Measurements from ENCODE around the gene RDH5. TPM values are rescaled to one million over a fixed set of nuclear protein-coding genes. Genes with fewer than 3 reads are reported as not detected.

The RDH5 gene
- total RNA-seq, 1 donor from 2014 or later = 16.5 TPM

DNA sequence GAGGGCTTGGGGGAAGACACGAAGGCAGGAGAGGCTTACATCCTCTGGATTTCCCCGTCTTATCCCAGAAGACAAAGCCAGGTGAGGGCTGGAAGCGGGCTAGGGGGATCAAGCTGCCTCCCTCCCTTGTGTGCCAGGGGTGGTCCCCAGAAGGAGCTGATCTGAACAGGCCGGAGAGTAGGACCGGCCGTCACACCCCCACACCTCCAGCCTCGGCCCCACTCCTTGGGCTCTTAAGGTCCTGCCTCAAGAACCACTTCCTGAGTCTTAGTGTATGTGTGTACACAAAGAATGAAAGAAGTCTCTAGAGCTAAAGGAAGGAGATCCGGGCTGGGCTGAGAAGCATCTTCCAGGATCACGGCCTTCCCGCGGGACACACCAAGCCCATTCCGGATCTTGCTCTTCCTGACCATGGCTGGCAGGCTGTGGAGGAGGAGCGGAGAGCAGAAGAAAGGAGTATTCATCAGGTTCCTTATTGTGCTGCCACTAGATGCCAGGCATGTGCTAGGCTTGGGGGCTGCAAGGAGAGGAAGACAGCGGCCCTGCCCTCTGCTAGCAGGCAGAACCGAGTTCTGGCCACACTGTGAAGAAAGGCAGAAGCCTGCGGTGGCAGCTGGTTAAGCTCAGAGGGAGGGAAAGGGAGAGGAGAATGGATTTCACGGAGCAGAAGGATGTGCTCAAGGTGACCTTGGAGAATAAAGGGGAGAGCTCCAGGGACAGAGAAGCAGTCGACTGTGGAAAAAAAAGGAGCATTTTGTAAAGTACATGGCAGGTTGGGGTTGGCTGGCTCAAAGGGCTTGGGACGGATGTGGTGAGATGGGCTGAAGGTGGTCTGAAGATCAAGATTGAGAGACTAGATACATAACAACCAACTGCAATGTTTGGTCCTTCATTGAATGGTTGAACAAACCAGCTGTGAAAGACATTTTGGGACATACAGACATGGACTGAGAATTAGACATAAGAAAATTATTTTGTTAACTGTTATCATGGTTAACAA lies 9.9 kb downstream of the RDH5 start:
- TF ChIP-seq, protein P1, sequence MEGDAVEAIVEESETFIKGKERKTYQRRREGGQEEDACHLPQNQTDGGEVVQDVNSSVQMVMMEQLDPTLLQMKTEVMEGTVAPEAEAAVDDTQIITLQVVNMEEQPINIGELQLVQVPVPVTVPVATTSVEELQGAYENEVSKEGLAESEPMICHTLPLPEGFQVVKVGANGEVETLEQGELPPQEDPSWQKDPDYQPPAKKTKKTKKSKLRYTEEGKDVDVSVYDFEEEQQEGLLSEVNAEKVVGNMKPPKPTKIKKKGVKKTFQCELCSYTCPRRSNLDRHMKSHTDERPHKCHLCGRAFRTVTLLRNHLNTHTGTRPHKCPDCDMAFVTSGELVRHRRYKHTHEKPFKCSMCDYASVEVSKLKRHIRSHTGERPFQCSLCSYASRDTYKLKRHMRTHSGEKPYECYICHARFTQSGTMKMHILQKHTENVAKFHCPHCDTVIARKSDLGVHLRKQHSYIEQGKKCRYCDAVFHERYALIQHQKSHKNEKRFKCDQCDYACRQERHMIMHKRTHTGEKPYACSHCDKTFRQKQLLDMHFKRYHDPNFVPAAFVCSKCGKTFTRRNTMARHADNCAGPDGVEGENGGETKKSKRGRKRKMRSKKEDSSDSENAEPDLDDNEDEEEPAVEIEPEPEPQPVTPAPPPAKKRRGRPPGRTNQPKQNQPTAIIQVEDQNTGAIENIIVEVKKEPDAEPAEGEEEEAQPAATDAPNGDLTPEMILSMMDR (IDR thresholded peaks at IDR 0.05) = no peak
- H3K4me3 Mint-ChIP-seq = peak overlapping the region; percentile 89
- peaks cover 18% of the 10 kb centered on the region for H3K36me3 Mint-ChIP-seq (ENCODE audit: low read depth)
- POLR2A ChIA-PET = interaction anchor here (0.8 to 2.7 kb wide), 13 partner anchors 8 to 1232 kb away, joined by 3 to 29 read pairs (median 6); partner anchors contain the start of genes BLOC1S1, DNAJC14, GDF11 and ORMDL2
- H3K4me1 Mint-ChIP-seq = peaks cover 32% of the 10 kb centered on the region
- H3K9me3 Mint-ChIP-seq = no peaks in the 10 kb centered on the region
- no peaks in the 10 kb centered on the region for H3K27me3 Mint-ChIP-seq
- intact Hi-C loops (cut with micrococcal nuclease) = loop anchor here (1.0 kb wide), 2 partner anchors 8 to 14 kb away; partner anchors contain the start of gene BLOC1S1
- DNase-seq = no peak
- peak overlapping the region; percentile 88 for H3K27ac Mint-ChIP-seq
- CTCF ChIA-PET = interaction anchor here (1.3 to 2.7 kb wide), 4 partner anchors 9 to 459 kb away, joined by 3 to 32 read pairs (median 5); partner anchors contain the start of gene SMARCC2
- ATAC-seq (ENCODE audit: low read depth) = peak; percentile 28

DNA sequence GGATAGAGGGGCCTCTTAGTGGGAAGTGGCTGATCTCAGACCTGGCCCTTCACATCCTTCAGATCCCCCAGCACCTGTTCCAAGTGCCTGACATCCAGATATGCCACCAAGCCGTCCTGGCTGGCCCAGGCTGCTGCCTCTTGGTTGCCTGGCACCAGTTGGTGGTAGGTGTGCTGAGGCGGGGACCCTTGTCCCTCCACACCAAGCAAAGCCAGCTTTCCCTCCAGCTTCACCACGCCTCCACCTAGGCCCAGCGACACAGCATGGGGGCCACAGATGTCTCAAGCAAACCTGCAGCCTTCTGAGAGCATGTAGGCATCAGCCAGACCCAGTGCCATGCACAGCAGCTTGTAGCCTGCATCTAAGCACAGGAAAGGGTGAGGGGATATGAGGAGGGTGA lies 12.1 kb downstream of the RDH5 start:
- ChIA-PET CTCF (no interaction called here), POLR2A (no interaction called here)
- Mint-ChIP-seq H3K27me3 (no peaks in the 10 kb centered on the region), H3K36me3 (ENCODE audit: low read depth) (peaks cover 2% of the 10 kb centered on the region), H3K4me3 (no peak overlapping the region), H3K9me3 (no peaks in the 10 kb centered on the region), H3K4me1 (peaks cover 28% of the 10 kb centered on the region), H3K27ac (no peak overlapping the region)
- ATAC-seq (ENCODE audit: low read depth) (no peak), DNase-seq (no peak)
- TF ChIP-seq, protein P1 (IDR thresholded peaks at IDR 0.05) = no peak
- intact Hi-C loops (cut with micrococcal nuclease) = no loop called here

DNA sequence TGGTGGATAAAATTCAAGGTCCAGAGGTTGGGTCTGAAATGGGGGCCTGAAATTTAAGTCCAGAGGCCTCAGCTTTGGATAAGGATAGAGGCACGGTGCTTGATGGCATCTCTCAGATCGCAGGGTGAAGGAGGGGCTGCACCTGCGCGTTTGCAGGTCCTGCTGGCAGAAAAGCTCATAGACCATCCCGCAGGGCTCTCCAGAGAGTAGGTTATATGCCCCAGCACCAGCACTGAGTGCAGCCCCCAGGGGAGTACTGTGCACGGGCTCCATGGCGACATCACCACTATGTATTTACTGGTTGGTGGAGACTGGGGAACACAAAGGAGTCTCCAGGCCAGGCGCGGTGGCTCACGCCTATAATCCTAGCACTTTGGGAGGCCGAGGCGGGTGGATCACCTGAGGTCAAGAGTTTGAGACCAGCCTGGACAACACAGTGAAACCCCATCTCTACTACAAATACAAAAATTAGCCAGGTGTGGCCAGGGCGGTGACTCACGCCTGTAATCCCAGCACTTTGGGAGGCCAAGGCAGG lies 12.9 kb downstream of the RDH5 start:
- TF ChIP-seq, protein P1 (IDR thresholded peaks at IDR 0.05) = no peak
- Mint-ChIP-seq H3K27me3 (no peaks in the 10 kb centered on the region), H3K4me3 (no peak overlapping the region), H3K4me1 (peaks cover 28% of the 10 kb centered on the region), H3K27ac (no peak overlapping the region), H3K36me3 (ENCODE audit: low read depth) (no peaks in the 10 kb centered on the region), H3K9me3 (no peaks in the 10 kb centered on the region)
- ChIA-PET POLR2A (interaction anchor here (0.7 kb wide), 1 partner anchor 194 kb away, joined by 5 read pairs; no protein-coding TSS in a partner anchor), CTCF (no interaction called here)
- ATAC-seq (ENCODE audit: low read depth) (no peak), DNase-seq (no peak)
- intact Hi-C loops (cut with micrococcal nuclease) = no loop called here

DNA sequence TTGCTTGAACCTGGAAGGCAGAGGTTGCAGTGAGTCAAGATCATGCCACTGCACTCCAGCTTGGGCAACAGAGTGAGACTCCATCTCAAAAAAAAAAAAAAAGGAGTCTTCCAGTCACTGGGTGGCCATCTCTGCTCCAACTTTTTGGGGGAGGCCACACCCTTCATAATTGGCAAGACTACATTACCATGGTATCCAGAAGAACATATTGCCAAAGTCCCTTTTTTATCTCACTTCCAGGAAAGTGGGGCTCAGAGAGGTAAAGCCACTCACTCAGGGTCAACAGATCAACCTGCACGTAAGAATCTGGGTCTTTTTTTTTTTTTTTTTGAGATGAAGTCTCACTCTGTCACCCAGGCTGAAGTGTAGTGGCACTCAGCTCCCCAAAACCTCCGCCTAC lies 13.7 kb downstream of the RDH5 start:
- peaks cover 33% of the 10 kb centered on the region for H3K4me1 Mint-ChIP-seq
- ChIA-PET CTCF (interaction anchor here (0.7 kb wide), 1 partner anchor 200 kb away, joined by 4 read pairs; no protein-coding TSS in a partner anchor), POLR2A (interaction anchor here (0.7 kb wide), 1 partner anchor 193 kb away, joined by 5 read pairs; no protein-coding TSS in a partner anchor)
- H3K36me3 Mint-ChIP-seq (ENCODE audit: low read depth) = no peaks in the 10 kb centered on the region
- DNase-seq (no peak), ATAC-seq (ENCODE audit: low read depth) (no peak)
- no peaks in the 10 kb centered on the region for H3K27me3 Mint-ChIP-seq
- H3K4me3 Mint-ChIP-seq = no peak overlapping the region
- TF ChIP-seq, protein P1 (IDR thresholded peaks at IDR 0.05) = no peak
- no peaks in the 10 kb centered on the region for H3K9me3 Mint-ChIP-seq
- no peak overlapping the region for H3K27ac Mint-ChIP-seq
- intact Hi-C loops (cut with micrococcal nuclease) = no loop called here

DNA sequence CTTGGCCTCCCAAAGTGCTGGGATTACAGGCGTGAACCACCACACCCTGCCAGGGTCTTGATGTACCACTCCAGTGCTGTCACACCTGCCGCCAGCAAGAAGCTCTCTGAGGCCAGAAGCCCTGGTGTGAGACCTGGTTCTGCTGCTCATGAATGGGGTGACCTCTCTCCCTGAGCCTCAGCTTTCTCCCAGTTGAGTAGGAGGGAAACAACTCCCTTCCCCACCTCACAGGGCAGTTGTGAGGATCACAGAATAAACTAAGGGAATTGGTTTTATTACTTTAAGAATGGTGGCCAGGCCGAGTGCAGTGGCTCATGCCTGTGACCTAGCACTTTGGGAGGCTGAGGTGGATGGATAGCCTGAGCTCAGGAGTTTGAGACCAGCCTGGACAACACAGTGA lies 14.4 kb downstream of the RDH5 start:
- intact Hi-C loops (cut with micrococcal nuclease) = no loop called here
- POLR2A ChIA-PET = interaction anchor here (0.6 kb wide), 1 partner anchor 52 kb away, joined by 4 read pairs; no protein-coding TSS in a partner anchor
- TF ChIP-seq, protein P1 (IDR thresholded peaks at IDR 0.05) = no peak

More for the DNA sequence above, 14.4 kb downstream of the RDH5 start:
- H3K9me3 Mint-ChIP-seq = no peaks in the 10 kb centered on the region
- CTCF ChIA-PET = interaction anchor here (5.0 kb wide), 1 partner anchor 11 kb away, joined by 51 read pairs; no protein-coding TSS in a partner anchor
- no peak overlapping the region for H3K4me3 Mint-ChIP-seq
- peaks cover 32% of the 10 kb centered on the region for H3K4me1 Mint-ChIP-seq
- no peak for ATAC-seq (ENCODE audit: low read depth)
- H3K27me3 Mint-ChIP-seq = no peaks in the 10 kb centered on the region
- no peak for DNase-seq
- H3K27ac Mint-ChIP-seq = no peak overlapping the region
- no peaks in the 10 kb centered on the region for H3K36me3 Mint-ChIP-seq (ENCODE audit: low read depth)
